GM23338 (cell line): ENCODE measurements around the gene MRPS15. TPM values are rescaled to one million over a fixed set of nuclear protein-coding genes. Genes with fewer than 3 reads are reported as not detected.

ENCODE experiments used
- ATAC-seq: fragments of 200-7000 bp; cut with Tn5 transposase; 3 replicates; pipeline ENCODE4 v1.9.1; 2020
- DNase-seq: peaks from one replicate; pipeline ENCODE4 v3.0.0-alpha.2; 2015; ENCODE audit warnings: low spot score
- H2AFZ ChIP-seq: fragments of 200-600 bp; sonication (generic); 2 replicates; pipeline ENCODE4 v1.8.0; 2016; ENCODE audit warnings: antibody characterized with exemption, mild to moderate bottlenecking, moderate library complexity
- H3F3A ChIP-seq: fragments of 200-600 bp; sonication (generic); replicated peaks from 2 replicates; pipeline ENCODE4 v1.8.0; 2017; ENCODE audit warnings: antibody characterized with exemption, mixed run types, low read depth
- H3K27ac ChIP-seq: fragments of 200-600 bp; sonication (generic); 2 replicates; pipeline ENCODE4 v1.6.1; 2016; ENCODE audit warnings: low read depth
- H3K27me3 ChIP-seq: fragments of 200-600 bp; sonication (generic); 2 replicates; pipeline ENCODE4 v1.8.0; 2016; ENCODE audit warnings: mild to moderate bottlenecking, mixed run types, moderate library complexity; ENCODE audit not compliant: insufficient read depth
- H3K36me3 ChIP-seq: fragments of 200-600 bp; sonication (generic); 2 replicates; pipeline ENCODE4 v1.8.0; 2016; ENCODE audit warnings: mild to moderate bottlenecking; ENCODE audit not compliant: insufficient read depth
- H3K4me1 ChIP-seq: fragments of 200-600 bp; sonication (generic); 2 replicates; pipeline ENCODE4 v1.8.0; 2016; ENCODE audit warnings: mild to moderate bottlenecking, moderate library complexity; ENCODE audit not compliant: insufficient read depth
- H3K4me2 ChIP-seq: fragments of 200-600 bp; sonication (generic); 2 replicates; pipeline ENCODE4 v1.7.1; 2017; ENCODE audit warnings: mixed run types
- H3K4me3 ChIP-seq: fragments of 200-600 bp; sonication (generic); 2 replicates; pipeline ENCODE4 v1.6.1; 2016; ENCODE audit warnings: mixed run types
- H3K79me2 ChIP-seq: fragments of 200-600 bp; sonication (generic); replicated peaks from 2 replicates; pipeline ENCODE4 v1.8.0; 2017; ENCODE audit warnings: mild to moderate bottlenecking; ENCODE audit not compliant: insufficient read depth
- H3K9me2 ChIP-seq: fragments of 200-600 bp; sonication (generic); 2 replicates; pipeline ENCODE4 v1.8.0; 2017; ENCODE audit not compliant: insufficient read depth
- H4K20me1 ChIP-seq: fragments of 200-600 bp; sonication (generic); replicated peaks from 2 replicates; pipeline ENCODE4 v1.8.0; 2017; ENCODE audit warnings: mild to moderate bottlenecking; ENCODE audit not compliant: insufficient read depth
- H3K27ac Mint-ChIP-seq: 2 replicates; pipeline ENCODE4 v1.8.0; 2020; ENCODE audit warnings: inconsistent platforms, mild to moderate bottlenecking, moderate library complexity, mixed read lengths
- H3K27me3 Mint-ChIP-seq: 3 replicates; pipeline ENCODE4 v1.8.0; 2022; ENCODE audit warnings: low read depth, mild to moderate bottlenecking, moderate library complexity, mixed read lengths, inconsistent platforms; ENCODE audit not compliant: insufficient read depth, poor library complexity
- H3K36me3 Mint-ChIP-seq: 3 replicates; pipeline ENCODE4 v1.8.0; 2021; ENCODE audit warnings: low read depth, mild to moderate bottlenecking, inconsistent platforms, moderate library complexity, mixed read lengths
- H3K4me1 Mint-ChIP-seq: 3 replicates; pipeline ENCODE4 v1.8.0; 2020; ENCODE audit warnings: mild to moderate bottlenecking, inconsistent platforms, mixed read lengths
- H3K4me3 Mint-ChIP-seq: 3 replicates; pipeline ENCODE4 v1.8.0; 2021; ENCODE audit warnings: moderate library complexity, mild to moderate bottlenecking, inconsistent platforms, mixed read lengths
- H3K9me3 Mint-ChIP-seq: 3 replicates; pipeline ENCODE4 v1.8.0; 2020; ENCODE audit warnings: moderate library complexity, mild to moderate bottlenecking, inconsistent platforms, mixed read lengths
- CREB1 ChIP-seq: fragments of 250-450 bp; sonication (Bioruptor Pico); IDR thresholded peaks from 2 replicates; pipeline ENCODE4 v1.5.0; 2020; ENCODE audit warnings: low read depth, mild to moderate bottlenecking, moderate library complexity
- CTCF ChIP-seq, 2 experiments: fragments of 200-600 bp in 1 of 2; sonication (generic) in 1 of 2; conservative IDR thresholded peaks; 2 replicates each; pipeline versions ENCODE4 v1.5.1 to v1.6.1; 2016 to 2017; ENCODE audit warnings: antibody characterized with exemption in 2 of 2, low read depth in 2 of 2, mild to moderate bottlenecking in 2 of 2, moderate library complexity in 1 of 2
- EZH2 ChIP-seq: fragments of 200-600 bp; sonication (generic); IDR thresholded peaks from one replicate; pipeline ENCODE4 v1.8.0; 2017; ENCODE audit warnings: antibody characterized with exemption, mild to moderate bottlenecking, low read depth; ENCODE audit not compliant: unreplicated experiment
- EZH2phosphoT487 ChIP-seq: fragments of 200-600 bp; sonication (generic); IDR thresholded peaks from one replicate; pipeline ENCODE4 v1.8.1; 2018; ENCODE audit warnings: antibody characterized with exemption; ENCODE audit not compliant: unreplicated experiment
- JUNB ChIP-seq: IDR thresholded peaks from one replicate; pipeline ENCODE4 v1.6.1; 2016; ENCODE audit warnings: antibody characterized with exemption; ENCODE audit not compliant: unreplicated experiment
- ZNF331 ChIP-seq: fragments of 250-450 bp; sonication (Bioruptor Pico); IDR thresholded peaks from 2 replicates; pipeline ENCODE4 v1.5.0; 2020; ENCODE audit warnings: low read depth, mild to moderate bottlenecking, moderate library complexity
- polyA plus RNA-seq: library from polyadenylated mRNA; unstranded; fragments of >200 nt; fragmentation: Nextera tagmentation; extraction: Ambion mirVana; gene quantifications from 2 replicates; pipeline ENCODE4 v1.2.1, GENCODE V29; 2016
- total RNA-seq: library from RNA; depleted of rRNA; stranded (reverse); fragments of >200 nt; shearing (Covaris generic); gene quantifications from 2 replicates; pipeline ENCODE4 v1.2.3, GENCODE V29; 2014
- TF ChIP-seq, protein P1 (sequence below): IDR thresholded peaks from one replicate; pipeline ENCODE4 v1.6.1; 2018; ENCODE audit warnings: antibody characterized with exemption; ENCODE audit not compliant: unreplicated experiment
- TF ChIP-seq, protein P2 (sequence below): fragments of 250-450 bp; sonication (Bioruptor Pico); IDR thresholded peaks from 2 replicates; pipeline ENCODE4 v1.5.0; 2020; ENCODE audit warnings: mild to moderate bottlenecking, moderate library complexity

The MRPS15 gene
- total and polyA plus RNA-seq, 2 experiments from 2014 or later = 105 to 311 TPM

DNA sequence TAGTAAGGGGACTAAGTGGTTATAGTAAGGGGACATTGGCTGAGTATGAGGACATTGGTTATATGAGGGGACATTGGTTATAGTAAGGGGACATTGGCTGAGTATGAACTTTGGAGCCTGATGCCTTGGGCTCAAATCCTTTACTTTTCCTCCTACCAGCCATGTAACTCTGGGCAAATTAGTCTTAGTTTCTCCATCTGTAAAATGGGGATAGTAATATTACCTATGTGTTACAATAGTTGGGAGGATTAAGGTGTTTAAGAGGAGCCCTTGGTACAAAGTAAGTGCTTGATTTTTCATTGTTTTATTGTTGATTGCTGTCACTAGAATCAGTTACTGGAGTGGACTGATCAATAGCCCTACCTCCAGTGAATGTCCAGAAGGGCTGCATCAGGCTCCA is 16.7 kb downstream of the MRPS15 start (continued):
- TF ChIP-seq CTCF (conservative IDR thresholded peaks at IDR 0.05; ENCODE audit: low read depth in 2 of 2) = no peak
- TF ChIP-seq ZNF331 = no peak
- TF ChIP-seq, protein P1, sequence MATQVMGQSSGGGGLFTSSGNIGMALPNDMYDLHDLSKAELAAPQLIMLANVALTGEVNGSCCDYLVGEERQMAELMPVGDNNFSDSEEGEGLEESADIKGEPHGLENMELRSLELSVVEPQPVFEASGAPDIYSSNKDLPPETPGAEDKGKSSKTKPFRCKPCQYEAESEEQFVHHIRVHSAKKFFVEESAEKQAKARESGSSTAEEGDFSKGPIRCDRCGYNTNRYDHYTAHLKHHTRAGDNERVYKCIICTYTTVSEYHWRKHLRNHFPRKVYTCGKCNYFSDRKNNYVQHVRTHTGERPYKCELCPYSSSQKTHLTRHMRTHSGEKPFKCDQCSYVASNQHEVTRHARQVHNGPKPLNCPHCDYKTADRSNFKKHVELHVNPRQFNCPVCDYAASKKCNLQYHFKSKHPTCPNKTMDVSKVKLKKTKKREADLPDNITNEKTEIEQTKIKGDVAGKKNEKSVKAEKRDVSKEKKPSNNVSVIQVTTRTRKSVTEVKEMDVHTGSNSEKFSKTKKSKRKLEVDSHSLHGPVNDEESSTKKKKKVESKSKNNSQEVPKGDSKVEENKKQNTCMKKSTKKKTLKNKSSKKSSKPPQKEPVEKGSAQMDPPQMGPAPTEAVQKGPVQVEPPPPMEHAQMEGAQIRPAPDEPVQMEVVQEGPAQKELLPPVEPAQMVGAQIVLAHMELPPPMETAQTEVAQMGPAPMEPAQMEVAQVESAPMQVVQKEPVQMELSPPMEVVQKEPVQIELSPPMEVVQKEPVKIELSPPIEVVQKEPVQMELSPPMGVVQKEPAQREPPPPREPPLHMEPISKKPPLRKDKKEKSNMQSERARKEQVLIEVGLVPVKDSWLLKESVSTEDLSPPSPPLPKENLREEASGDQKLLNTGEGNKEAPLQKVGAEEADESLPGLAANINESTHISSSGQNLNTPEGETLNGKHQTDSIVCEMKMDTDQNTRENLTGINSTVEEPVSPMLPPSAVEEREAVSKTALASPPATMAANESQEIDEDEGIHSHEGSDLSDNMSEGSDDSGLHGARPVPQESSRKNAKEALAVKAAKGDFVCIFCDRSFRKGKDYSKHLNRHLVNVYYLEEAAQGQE = no peak
- no peak for TF ChIP-seq JUNB

DNA sequence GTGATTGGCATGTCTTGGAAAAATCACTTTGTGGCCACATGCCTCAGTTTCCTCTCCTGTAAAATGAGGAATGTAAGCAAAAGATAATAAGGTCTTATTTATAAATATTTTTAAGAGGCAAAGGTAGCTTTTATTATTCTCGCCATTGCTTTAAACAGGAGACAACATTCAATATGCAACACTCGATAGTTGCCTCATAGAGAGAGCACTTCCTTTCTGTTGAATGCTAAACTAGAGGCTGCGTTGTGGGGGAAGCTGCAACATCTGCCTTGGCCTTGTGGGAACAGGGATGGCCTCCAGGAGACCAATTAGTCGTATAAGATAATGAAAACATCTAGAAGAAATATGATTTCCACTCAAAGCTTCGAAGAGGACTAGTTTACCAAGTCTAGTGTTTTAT is 17.4 kb downstream of the MRPS15 start:
- no peak overlapping the region; the same call in 1 of the 2 replicates for H2AFZ ChIP-seq
- H3K9me2 ChIP-seq = no peaks in the 10 kb centered on the region
- no peaks in the 10 kb centered on the region for H3K27me3 ChIP-seq
- no peaks in the 10 kb centered on the region for H3K79me2 ChIP-seq
- H3K36me3 ChIP-seq = no peaks in the 10 kb centered on the region
- H3F3A ChIP-seq = no peaks in the 10 kb centered on the region
- Mint-ChIP-seq H3K36me3 (no peaks in the 10 kb centered on the region; the same call in 2 of the 3 replicates), H3K27me3 (peaks cover 11% of the 10 kb centered on the region), H3K4me3 (no peak overlapping the region), H3K9me3 (no peaks in the 10 kb centered on the region), H3K4me1 (peaks cover 17% of the 10 kb centered on the region), H3K27ac (no peak overlapping the region)
- no peak overlapping the region for H3K4me2 ChIP-seq
- H4K20me1 ChIP-seq = no peaks in the 10 kb centered on the region
- ATAC-seq = no peak
- DNase-seq = no peak
- no peak overlapping the region for H3K27ac ChIP-seq
- no peak overlapping the region for H3K4me3 ChIP-seq
- H3K4me1 ChIP-seq = no peaks in the 10 kb centered on the region; the same call in 1 of the 2 replicates
- TF ChIP-seq EZH2 (no peak), ZNF331 (no peak), EZH2phosphoT487 (no peak), JUNB (no peak), CREB1 (CRISPR knock-in tag) (no peak)
- TF ChIP-seq, protein P2, sequence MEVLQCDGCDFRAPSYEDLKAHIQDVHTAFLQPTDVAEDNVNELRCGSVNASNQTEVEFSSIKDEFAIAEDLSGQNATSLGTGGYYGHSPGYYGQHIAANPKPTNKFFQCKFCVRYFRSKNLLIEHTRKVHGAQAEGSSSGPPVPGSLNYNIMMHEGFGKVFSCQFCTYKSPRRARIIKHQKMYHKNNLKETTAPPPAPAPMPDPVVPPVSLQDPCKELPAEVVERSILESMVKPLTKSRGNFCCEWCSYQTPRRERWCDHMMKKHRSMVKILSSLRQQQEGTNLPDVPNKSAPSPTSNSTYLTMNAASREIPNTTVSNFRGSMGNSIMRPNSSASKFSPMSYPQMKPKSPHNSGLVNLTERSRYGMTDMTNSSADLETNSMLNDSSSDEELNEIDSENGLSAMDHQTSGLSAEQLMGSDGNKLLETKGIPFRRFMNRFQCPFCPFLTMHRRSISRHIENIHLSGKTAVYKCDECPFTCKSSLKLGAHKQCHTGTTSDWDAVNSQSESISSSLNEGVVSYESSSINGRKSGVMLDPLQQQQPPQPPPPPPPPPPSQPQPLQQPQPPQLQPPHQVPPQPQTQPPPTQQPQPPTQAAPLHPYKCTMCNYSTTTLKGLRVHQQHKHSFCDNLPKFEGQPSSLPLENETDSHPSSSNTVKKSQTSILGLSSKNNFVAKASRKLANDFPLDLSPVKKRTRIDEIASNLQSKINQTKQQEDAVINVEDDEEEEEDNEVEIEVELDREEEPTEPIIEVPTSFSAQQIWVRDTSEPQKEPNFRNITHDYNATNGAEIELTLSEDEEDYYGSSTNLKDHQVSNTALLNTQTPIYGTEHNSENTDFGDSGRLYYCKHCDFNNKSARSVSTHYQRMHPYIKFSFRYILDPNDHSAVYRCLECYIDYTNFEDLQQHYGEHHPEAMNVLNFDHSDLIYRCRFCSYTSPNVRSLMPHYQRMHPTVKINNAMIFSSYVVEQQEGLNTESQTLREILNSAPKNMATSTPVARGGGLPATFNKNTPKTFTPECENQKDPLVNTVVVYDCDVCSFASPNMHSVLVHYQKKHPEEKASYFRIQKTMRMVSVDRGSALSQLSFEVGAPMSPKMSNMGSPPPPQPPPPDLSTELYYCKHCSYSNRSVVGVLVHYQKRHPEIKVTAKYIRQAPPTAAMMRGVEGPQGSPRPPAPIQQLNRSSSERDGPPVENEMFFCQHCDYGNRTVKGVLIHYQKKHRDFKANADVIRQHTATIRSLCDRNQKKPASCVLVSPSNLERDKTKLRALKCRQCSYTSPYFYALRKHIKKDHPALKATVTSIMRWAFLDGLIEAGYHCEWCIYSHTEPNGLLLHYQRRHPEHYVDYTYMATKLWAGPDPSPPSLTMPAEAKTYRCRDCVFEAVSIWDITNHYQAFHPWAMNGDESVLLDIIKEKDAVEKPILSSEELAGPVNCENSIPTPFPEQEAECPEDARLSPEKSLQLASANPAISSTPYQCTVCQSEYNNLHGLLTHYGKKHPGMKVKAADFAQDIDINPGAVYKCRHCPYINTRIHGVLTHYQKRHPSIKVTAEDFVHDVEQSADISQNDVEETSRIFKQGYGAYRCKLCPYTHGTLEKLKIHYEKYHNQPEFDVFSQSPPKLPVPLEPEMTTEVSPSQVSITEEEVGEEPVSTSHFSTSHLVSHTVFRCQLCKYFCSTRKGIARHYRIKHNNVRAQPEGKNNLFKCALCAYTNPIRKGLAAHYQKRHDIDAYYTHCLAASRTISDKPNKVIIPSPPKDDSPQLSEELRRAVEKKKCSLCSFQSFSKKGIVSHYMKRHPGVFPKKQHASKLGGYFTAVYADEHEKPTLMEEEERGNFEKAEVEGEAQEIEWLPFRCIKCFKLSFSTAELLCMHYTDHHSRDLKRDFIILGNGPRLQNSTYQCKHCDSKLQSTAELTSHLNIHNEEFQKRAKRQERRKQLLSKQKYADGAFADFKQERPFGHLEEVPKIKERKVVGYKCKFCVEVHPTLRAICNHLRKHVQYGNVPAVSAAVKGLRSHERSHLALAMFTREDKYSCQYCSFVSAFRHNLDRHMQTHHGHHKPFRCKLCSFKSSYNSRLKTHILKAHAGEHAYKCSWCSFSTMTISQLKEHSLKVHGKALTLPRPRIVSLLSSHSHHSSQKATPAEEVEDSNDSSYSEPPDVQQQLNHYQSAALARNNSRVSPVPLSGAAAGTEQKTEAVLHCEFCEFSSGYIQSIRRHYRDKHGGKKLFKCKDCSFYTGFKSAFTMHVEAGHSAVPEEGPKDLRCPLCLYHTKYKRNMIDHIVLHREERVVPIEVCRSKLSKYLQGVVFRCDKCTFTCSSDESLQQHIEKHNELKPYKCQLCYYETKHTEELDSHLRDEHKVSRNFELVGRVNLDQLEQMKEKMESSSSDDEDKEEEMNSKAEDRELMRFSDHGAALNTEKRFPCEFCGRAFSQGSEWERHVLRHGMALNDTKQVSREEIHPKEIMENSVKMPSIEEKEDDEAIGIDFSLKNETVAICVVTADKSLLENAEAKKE (CRISPR knock-in tag) = no peak
- TF ChIP-seq, protein P1 = no peak
